NCI-H774 (cell line): ENCODE data around the gene IFNA6.
A peak's percentile ranks its signal among the peaks of the same experiment; 100 is the strongest.

Experiments used
- DNase-seq: peaks from one replicate; lab custom pipeline; 2025; lab: John Stamatoyannopoulos, UW

The IFNA6 gene

DNA sequence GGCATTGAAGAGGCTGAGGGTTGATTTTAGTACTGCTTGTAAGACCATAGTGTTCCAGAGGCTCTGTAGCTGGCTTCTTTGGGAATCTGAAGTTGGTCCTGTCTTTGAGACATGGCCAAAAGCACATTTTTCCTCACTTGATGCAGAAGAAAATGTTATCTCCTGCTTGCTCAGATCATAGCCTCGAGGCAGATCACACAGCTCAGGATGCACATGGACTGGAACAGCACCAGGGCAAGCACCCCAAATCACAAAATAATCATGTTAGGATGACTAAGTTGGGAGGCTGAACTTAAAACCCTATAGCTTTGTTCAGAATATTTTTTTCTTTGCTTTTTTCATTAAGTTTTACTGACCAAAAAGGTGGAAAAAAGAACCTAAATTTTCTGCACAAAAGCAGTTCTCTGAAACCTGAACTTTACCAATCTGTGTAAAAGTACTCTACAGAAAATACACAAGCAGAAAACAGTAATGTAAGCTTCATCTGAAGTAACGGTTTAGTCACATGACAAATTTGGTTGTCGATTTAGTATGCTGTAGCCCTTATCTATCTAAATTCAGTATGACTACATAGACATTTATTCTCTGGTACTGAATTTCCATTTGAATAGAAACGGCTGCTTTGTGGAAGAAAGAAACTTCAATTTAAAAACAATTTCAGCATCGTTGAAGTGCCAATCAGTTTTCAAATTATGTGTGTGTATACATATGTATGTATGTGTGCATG is 18.8 kb downstream of the IFNA6 start:
- no peak for DNase-seq

DNA sequence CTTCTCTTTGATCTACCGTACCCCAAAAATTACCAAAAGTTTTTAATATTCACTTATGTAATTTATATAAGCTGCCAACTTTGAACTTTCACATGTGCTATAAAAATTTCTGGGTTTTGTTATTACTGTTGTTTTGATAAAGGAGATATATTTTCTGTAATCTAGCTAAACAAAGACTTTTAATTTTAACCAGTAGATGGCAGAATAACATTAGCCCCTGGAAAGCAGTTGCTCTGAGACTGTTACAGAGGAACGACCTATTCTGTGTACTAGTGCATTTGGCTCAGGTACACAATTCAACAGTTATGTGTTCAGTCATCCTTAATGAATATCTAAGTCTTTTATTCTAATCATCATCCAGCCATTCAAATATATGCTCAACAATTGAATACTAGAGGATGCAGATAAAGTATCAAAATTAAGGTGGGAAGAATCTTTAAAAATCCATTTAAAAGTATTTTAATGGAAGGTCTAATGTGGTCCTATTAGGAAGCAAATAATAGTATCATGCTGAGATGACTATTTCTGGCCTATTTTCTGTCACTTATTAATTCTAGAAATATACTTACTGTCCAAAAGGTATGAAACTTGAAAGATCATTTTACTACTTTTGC is 24.1 kb downstream of the IFNA6 start:
- peak; percentile 49 for DNase-seq

DNA sequence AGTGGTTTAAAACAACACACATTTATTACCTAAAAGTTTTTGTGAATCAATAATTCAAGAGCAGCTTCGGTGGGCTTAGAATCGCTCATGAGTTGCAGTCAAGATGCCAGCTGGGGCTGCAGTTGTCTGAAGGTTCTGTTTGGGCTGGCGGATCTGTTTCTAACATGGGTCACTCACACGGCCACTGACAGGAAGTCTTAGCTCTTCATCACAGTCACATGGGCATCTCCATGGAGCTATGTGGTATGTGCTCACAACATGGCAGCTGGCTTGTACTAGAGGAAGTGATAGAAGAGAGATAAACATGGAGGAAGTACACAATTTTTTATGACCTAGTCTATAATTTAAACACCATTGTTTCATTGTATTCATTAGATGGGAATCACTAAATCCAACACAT is 26.6 kb downstream of the IFNA6 start:
- no peak for DNase-seq

DNA sequence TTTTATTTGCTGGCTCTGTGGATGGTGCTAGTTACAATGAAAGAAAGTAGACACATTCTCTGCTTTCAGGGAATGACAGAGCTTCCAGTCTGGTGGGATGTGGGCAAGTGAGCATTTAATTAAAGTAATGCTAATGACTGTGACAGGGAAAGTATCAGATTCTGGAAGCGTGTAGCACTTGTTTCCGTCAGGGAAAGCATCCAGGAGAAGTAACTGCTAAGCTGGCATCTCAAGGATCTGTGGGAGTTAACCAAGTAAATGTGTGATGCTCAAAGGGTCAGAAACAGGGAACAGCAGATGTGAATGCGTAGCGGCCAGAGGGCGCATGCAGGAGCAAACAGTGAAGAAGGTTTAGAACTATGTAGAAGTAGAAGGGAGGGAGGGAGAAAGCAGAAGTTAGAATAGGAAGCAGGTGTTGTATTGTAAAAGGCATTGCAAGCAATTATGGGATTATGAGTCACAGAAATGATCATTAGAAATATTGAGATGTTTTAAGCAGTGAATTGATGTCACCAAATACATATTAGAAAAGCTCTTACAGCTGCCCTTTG is 27.7 kb downstream of the IFNA6 start:
- DNase-seq, result no peak

DNA sequence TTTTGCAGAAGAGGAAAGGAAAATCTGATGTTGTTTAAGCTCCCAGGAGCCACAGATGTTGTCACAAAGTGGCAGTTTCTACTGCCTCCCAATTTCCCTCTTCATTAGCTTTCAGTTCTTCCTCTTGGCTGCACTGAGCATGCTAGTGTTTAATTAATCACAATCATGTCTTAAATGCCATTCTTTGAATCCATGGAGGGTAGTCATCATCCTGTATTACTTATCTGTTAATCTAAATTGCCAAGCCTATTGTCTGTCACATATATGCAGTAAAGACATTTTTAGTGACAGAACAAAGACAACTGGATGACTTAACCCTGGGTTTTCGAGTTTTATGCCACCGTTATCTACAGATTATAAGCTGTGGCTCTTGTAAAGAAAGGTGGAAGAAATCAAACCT is 30.2 kb downstream of the IFNA6 start:
- no peak for DNase-seq

DNA sequence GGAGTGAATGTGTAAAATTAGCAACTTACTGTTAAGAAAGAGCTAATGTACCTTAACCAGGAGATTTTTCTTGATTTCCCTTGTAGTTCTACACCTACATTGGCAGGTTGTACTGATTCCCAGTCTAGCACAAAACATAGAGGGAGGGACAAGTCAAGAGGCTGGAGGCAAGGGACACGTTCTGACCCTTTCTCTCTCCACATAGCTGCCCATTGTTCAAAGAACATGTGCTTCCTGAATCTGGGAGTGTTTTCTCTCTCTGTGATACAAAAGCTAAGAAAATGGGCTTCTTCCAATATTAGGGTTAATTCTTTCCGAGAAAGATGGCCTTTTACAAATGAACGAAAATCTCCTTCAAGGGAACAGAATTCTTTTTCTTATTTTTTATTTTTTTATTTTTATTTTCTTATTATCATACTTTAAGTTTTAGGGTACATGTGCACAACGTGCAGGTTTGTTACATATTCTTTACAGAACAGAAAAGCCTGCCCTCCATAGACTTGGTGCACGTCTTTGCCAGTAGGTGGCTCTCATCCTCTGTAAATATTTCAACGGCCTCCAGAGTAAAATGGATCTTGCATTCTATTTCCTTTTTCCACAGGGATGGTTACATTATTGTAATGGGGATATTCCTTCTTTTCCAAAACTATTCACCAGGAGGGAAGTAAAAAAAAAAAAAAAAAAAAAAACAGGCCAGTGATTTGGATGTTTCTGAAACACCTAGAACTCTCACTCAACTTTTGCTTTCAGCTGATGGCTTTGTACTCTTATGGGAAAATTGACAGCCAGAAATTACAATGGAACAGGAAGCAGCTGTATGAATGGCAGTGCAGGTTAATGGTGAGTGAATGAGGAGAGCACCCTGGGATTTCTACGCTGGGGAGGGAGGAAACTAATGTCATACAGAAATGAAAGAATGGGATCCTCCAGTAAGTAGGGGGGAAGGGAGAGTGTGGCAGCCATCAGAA is 32.4 kb downstream of the IFNA6 start:
- DNase-seq, result peak; percentile 45

DNA sequence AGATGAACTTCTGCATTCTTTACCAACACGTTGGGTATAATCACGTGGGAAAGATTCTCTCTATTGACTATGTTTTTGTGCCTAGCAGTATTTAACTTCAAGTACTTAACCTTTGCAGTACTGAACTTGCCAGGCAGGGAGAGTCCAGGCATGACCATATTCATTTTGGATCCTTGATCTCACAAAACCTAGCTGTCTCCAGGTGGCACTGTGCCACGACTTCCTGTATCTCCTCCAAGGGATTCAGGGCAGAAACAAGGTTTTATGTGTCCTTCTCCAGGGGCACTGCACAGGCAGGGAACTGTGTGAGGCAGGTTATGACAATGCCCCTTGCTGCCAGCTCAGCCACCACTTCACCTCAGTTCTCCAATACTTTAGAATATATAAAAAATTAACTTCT is 33.8 kb downstream of the IFNA6 start:
- no peak for DNase-seq

DNA sequence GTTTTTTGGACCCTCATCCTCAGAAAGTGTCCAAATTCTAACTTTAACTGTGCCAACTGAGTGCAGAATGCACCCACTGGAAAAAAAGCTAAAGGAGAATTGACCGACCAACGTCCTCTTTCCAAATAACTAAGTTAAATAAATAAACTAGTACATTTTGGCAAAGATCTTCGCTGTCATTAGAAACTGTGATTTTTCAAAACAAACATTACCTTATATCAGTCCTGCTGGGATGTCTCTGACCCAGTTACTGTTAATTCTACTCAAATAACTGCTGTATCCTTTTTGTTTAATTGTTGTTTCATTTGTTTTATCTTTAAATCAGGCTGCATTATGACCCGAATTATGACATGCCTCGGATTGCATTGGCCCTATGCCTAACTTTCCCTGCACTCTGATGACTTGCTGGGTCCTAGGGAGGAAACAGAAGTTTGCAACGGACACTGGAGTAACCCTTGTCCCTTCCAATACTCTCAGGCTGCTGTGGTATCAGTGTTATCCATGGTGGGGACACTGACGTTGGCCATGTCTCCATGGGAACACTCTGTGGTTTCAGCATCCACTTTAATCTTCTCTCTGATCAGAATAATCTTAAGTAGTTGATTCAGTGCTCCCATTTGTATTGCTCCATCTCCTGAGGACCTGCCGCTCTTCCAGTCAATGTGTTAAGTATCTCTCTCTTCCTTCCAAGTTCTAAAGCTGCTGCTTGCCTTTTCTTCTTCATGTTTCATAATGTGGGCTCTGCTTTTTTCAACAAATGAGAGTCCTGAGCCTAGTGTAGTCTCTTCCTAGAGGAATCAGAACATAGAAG is 34.5 kb downstream of the IFNA6 start:
- no peak for DNase-seq

DNA sequence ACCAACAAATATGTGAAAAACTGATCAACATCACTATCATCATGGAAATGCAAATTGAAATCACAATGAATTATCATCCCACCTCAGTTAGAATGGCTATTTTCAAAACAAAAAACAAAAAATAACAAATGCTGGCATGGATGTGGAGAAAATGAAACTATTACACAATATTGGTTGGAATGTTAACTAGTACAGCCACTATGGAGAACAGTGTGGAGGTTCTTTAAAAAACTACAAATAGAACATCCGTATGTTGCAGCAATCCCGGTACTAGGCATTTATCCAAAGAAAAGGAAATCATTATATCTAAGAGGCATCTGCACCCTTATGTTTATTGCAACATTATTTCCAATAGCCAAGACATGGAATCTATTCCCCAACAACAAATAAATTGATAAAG is 36.5 kb downstream of the IFNA6 start:
- no peak for DNase-seq

DNA sequence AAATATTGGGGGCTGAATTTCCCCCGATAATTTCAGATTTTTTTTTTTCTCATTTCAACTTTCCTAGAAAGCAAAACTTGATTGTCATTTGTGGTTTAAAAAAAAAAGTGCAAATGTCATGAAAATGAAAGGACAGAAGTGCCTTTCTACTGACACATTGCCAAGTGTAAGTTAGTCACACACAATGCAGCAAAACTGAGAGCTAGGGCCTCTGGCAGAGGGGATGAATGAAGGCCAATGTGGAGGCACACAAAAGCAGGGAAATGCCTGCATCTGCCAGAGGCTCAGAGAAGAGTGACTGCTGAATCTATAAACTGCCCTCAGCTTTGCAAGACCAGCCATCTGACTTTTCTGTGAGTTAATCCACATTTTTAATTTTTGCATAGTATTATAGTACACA is 38.8 kb downstream of the IFNA6 start:
- DNase-seq, result no peak

DNA sequence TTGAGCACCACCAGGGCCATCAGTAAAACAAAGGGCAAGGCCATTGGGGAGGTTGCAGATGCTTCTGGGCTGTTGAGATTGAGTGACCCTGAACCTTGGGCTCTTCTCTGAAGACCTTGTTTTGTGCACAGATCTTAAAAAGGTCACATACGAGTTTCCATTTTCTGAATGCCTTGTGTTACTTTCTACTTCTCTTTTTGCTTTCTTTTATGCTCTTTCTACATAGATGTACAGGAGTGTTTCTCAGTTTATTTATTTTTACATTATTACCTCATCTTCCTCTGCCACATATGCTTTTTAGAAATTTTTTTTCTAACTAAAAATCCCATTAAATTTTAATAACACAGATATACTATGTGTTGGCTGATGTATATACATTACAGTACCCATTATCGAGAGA is 45.5 kb downstream of the IFNA6 start, which contains the start of gene IFNA5:
TSS of gene IFNA5 (minus strand) at position 101 of the 400 bp plus-strand sequence. CDS start at position 44, 57 bp downstream.
- no peak for DNase-seq
